ENCODE results near the gene DEUP1.
A peak's percentile ranks its signal among the peaks of the same experiment; 100 is the strongest.
"Not testable (repeated sequence)": the region's sequence is repeated elsewhere in the genome, so short reads cannot be mapped to it uniquely, and the experiment has no call there.

Gene DEUP1

GRCh38 chr11:93432247-93432646 is 101.7 kb downstream of the DEUP1 start:
- no peaks in the 10 kb centered on the region for H3K36me3 ChIP-seq (ENCODE audit: insufficient read depth, low read length)
- no peak overlapping the region for H3K27ac ChIP-seq (ENCODE audit: low read length)
- ATAC-seq (ENCODE audit: insufficient read depth, low read depth) (no peak), DNase-seq (no peak)
- H2AFZ ChIP-seq (ENCODE audit: low read depth, low read length), result no peak overlapping the region
- H3K4me2 ChIP-seq (ENCODE audit: insufficient read depth, low read length), result no peak overlapping the region
- no peak overlapping the region for H3K9ac ChIP-seq (ENCODE audit: low read depth, low read length)
- no peaks in the 10 kb centered on the region for H4K20me1 ChIP-seq (ENCODE audit: insufficient read depth, low read length)
- no peaks in the 10 kb centered on the region for H3K79me2 ChIP-seq (ENCODE audit: insufficient read depth, low read length)
- H3K9me3 ChIP-seq (ENCODE audit: insufficient read depth, low read length, severe bottlenecking), result no peaks in the 10 kb centered on the region
- H3K4me3 ChIP-seq (ENCODE audit: low read depth in 1 of 2, low read length in 2 of 2), result no peak overlapping the region
- no peak for TF ChIP-seq EZH2 (IDR thresholded peaks at IDR 0.05; ENCODE audit: borderline replicate concordance, low read depth, low read length, severe bottlenecking)
- no peak for TF ChIP-seq CTCF (IDR thresholded peaks at IDR 0.05; ENCODE audit: borderline replicate concordance, extremely low read depth, low read length, poor library complexity, severe bottlenecking)
- H3K27me3 ChIP-seq (ENCODE audit: insufficient read depth, low read length, poor library complexity), result no peaks in the 10 kb centered on the region
- no peaks in the 10 kb centered on the region for H3K4me1 ChIP-seq (ENCODE audit: insufficient read depth, low read length)

- not testable (repeated sequence) for ATAC-seq (ENCODE audit: insufficient read depth, low read depth); H3K9me3 ChIP-seq (ENCODE audit: insufficient read depth, low read length, severe bottlenecking); H3K79me2 ChIP-seq (ENCODE audit: insufficient read depth, low read length); H4K20me1 ChIP-seq (ENCODE audit: insufficient read depth, low read length); H3K4me1 ChIP-seq (ENCODE audit: insufficient read depth, low read length); DNase-seq; H3K4me2 ChIP-seq (ENCODE audit: insufficient read depth, low read length); H3K9ac ChIP-seq (ENCODE audit: low read depth, low read length); H2AFZ ChIP-seq (ENCODE audit: low read depth, low read length); H3K36me3 ChIP-seq (ENCODE audit: insufficient read depth, low read length); H3K4me3 ChIP-seq (ENCODE audit: low read depth in 1 of 2, low read length in 2 of 2); H3K27ac ChIP-seq (ENCODE audit: low read length); H3K27me3 ChIP-seq (ENCODE audit: insufficient read depth, low read length, poor library complexity)
These were observed 112.7 kb downstream of the DEUP1 start for GRCh38 chr11:93443232-93443631.

- no peaks in the 10 kb centered on the region for H3K79me2 ChIP-seq (ENCODE audit: insufficient read depth, low read length)
- no peak overlapping the region for H3K27ac ChIP-seq (ENCODE audit: low read length)
- H2AFZ ChIP-seq (ENCODE audit: low read depth, low read length), result no peak overlapping the region
- H4K20me1 ChIP-seq (ENCODE audit: insufficient read depth, low read length), result no peaks in the 10 kb centered on the region
- TF ChIP-seq EZH2 (IDR thresholded peaks at IDR 0.05; ENCODE audit: borderline replicate concordance, low read depth, low read length, severe bottlenecking) (no peak), CTCF (IDR thresholded peaks at IDR 0.05; ENCODE audit: borderline replicate concordance, extremely low read depth, low read length, poor library complexity, severe bottlenecking) (no peak)
- no peak overlapping the region for H3K9ac ChIP-seq (ENCODE audit: low read depth, low read length)
- DNase-seq (peak; percentile 14), ATAC-seq (ENCODE audit: insufficient read depth, low read depth) (no peak)
- no peaks in the 10 kb centered on the region for H3K36me3 ChIP-seq (ENCODE audit: insufficient read depth, low read length)
- no peaks in the 10 kb centered on the region for H3K9me3 ChIP-seq (ENCODE audit: insufficient read depth, low read length, severe bottlenecking)
- H3K27me3 ChIP-seq (ENCODE audit: insufficient read depth, low read length, poor library complexity), result peaks cover 6% of the 10 kb centered on the region
- H3K4me3 ChIP-seq (ENCODE audit: low read depth in 1 of 2, low read length in 2 of 2), result no peak overlapping the region
- no peaks in the 10 kb centered on the region for H3K4me1 ChIP-seq (ENCODE audit: insufficient read depth, low read length)
- no peak overlapping the region for H3K4me2 ChIP-seq (ENCODE audit: insufficient read depth, low read length)
These were observed 114.1 kb downstream of the DEUP1 start for GRCh38 chr11:93444617-93445073.

- H3K27me3 ChIP-seq (ENCODE audit: insufficient read depth, low read length, poor library complexity), result no peaks in the 10 kb centered on the region
- H3K4me2 ChIP-seq (ENCODE audit: insufficient read depth, low read length), result no peak overlapping the region
- no peak overlapping the region for H3K9ac ChIP-seq (ENCODE audit: low read depth, low read length)
- no peaks in the 10 kb centered on the region for H3K4me1 ChIP-seq (ENCODE audit: insufficient read depth, low read length)
- H2AFZ ChIP-seq (ENCODE audit: low read depth, low read length), result no peak overlapping the region
- H3K27ac ChIP-seq (ENCODE audit: low read length), result no peak overlapping the region
- no peak for DNase-seq
- TF ChIP-seq EZH2 (IDR thresholded peaks at IDR 0.05; ENCODE audit: borderline replicate concordance, low read depth, low read length, severe bottlenecking), result no peak
- no peak for TF ChIP-seq CTCF (IDR thresholded peaks at IDR 0.05; ENCODE audit: borderline replicate concordance, extremely low read depth, low read length, poor library complexity, severe bottlenecking)
- H3K36me3 ChIP-seq (ENCODE audit: insufficient read depth, low read length), result no peaks in the 10 kb centered on the region
- H4K20me1 ChIP-seq (ENCODE audit: insufficient read depth, low read length), result no peaks in the 10 kb centered on the region
- H3K4me3 ChIP-seq (ENCODE audit: low read depth in 1 of 2, low read length in 2 of 2), result no peak overlapping the region
- ATAC-seq (ENCODE audit: insufficient read depth, low read depth), result no peak
- no peaks in the 10 kb centered on the region for H3K9me3 ChIP-seq (ENCODE audit: insufficient read depth, low read length, severe bottlenecking)
- no peaks in the 10 kb centered on the region for H3K79me2 ChIP-seq (ENCODE audit: insufficient read depth, low read length)
These were observed 127.7 kb downstream of the DEUP1 start for GRCh38 chr11:93458286-93458685.

GRCh38 chr11:93463666-93464065 is 133.1 kb downstream of the DEUP1 start:
- not testable (repeated sequence) for H3K79me2 ChIP-seq (ENCODE audit: insufficient read depth, low read length); H3K4me1 ChIP-seq (ENCODE audit: insufficient read depth, low read length); H3K36me3 ChIP-seq (ENCODE audit: insufficient read depth, low read length); H2AFZ ChIP-seq (ENCODE audit: low read depth, low read length); ATAC-seq (ENCODE audit: insufficient read depth, low read depth); H3K27ac ChIP-seq (ENCODE audit: low read length); H4K20me1 ChIP-seq (ENCODE audit: insufficient read depth, low read length); DNase-seq; H3K4me3 ChIP-seq (ENCODE audit: low read depth in 1 of 2, low read length in 2 of 2); H3K9ac ChIP-seq (ENCODE audit: low read depth, low read length); H3K4me2 ChIP-seq (ENCODE audit: insufficient read depth, low read length); H3K9me3 ChIP-seq (ENCODE audit: insufficient read depth, low read length, severe bottlenecking); H3K27me3 ChIP-seq (ENCODE audit: insufficient read depth, low read length, poor library complexity)

Data from DND-41 (cell line).